A673 (cell line): Measurements from ENCODE around the gene TTLL7. TPM values are rescaled to one million over a fixed set of nuclear protein-coding genes. Genes with fewer than 3 reads are reported as not detected.

Experiments used
- BruUV-seq: library from RNA; stranded (reverse); fragments of 400-500 nt; replicated peaks from 2 replicates; lab custom pipeline; 2021; lab: Mats Ljungman, UMichigan
- CTCF ChIA-PET: fragments of 300-600 bp; sonication (Branson Sonifier 250); formaldehyde crosslinking; loops from one replicate; lab custom pipeline; 2022; ENCODE audit warnings: antibody characterized with exemption; lab: Charles Lee
- POLR2A ChIA-PET: fragments of 300-600 bp; sonication (Branson Sonifier 250); formaldehyde crosslinking; loops from one replicate; lab custom pipeline; 2022; ENCODE audit warnings: antibody characterized with exemption; ENCODE audit not compliant: low non-redundant PET; lab: Charles Lee
- DNase-seq: peaks from one replicate; pipeline ENCODE4 v3.0.0-alpha.2; 2015; ENCODE audit warnings: low spot score
- H3K27ac ChIP-seq: fragments of 200-600 bp; sonication (generic); 2 replicates; pipeline ENCODE4 v1.5.1; 2016; ENCODE audit warnings: mixed run types, low read depth, mild to moderate bottlenecking, mixed read lengths, antibody characterized with exemption, low read length; ENCODE audit not compliant: poor library complexity, severe bottlenecking
- H3K27me3 ChIP-seq: fragments of 200-600 bp; sonication (generic); replicated peaks from 2 replicates; pipeline ENCODE4 v1.6.1; 2017; ENCODE audit warnings: mixed run types, low read depth, mild to moderate bottlenecking, mixed read lengths, antibody characterized with exemption, low read length; ENCODE audit not compliant: insufficient read depth, poor library complexity
- H3K36me3 ChIP-seq: fragments of 200-600 bp; sonication (generic); 2 replicates; pipeline ENCODE4 v1.6.1; 2016; ENCODE audit warnings: mixed run types, mild to moderate bottlenecking, mixed read lengths, antibody characterized with exemption, low read length; ENCODE audit not compliant: insufficient read depth, poor library complexity, severe bottlenecking
- H3K4me1 ChIP-seq: fragments of 200-600 bp; sonication (generic); 2 replicates; pipeline ENCODE4 v1.6.1; 2017; ENCODE audit warnings: mixed run types, mild to moderate bottlenecking, mixed read lengths, antibody characterized with exemption, low read length; ENCODE audit not compliant: insufficient read depth, poor library complexity, severe bottlenecking
- H3K4me3 ChIP-seq: fragments of 200-600 bp; sonication (generic); 2 replicates; pipeline ENCODE4 v1.5.1; 2016; ENCODE audit warnings: low read depth, mixed run types, mild to moderate bottlenecking, mixed read lengths, low read length; ENCODE audit not compliant: poor library complexity, severe bottlenecking
- H3K9me3 ChIP-seq: fragments of 200-600 bp; sonication (generic); 2 replicates; pipeline ENCODE4 v1.6.1; 2016; ENCODE audit warnings: mixed run types, low read depth, mild to moderate bottlenecking, mixed read lengths, antibody characterized with exemption, low read length; ENCODE audit not compliant: poor library complexity, severe bottlenecking
- EZH2 ChIP-seq: fragments of 200-600 bp; sonication (generic); IDR thresholded peaks from 2 replicates; pipeline ENCODE4 v1.6.1; 2017; ENCODE audit warnings: borderline replicate concordance, low read depth, mild to moderate bottlenecking, mixed read lengths, antibody characterized with exemption, low read length; ENCODE audit not compliant: poor library complexity, severe bottlenecking
- intact Hi-C: fragments of 100-400 bp; cut with micrococcal nuclease; formaldehyde crosslinking; loops from one replicate; pipeline ENCODE4 v1.10.0; 2022; ENCODE audit not compliant: unreplicated experiment
- total RNA-seq: library from RNA; stranded (reverse); gene quantifications from 2 replicates; pipeline ENCODE4 v1.2.3, GENCODE V29; 2021
- TF ChIP-seq, protein P1 (sequence below): fragments of 300-800, 200-600 bp; sonication (generic); conservative IDR thresholded peaks from 2 replicates; pipeline ENCODE4 v1.5.1; 2017; ENCODE audit warnings: low read depth, mild to moderate bottlenecking, antibody characterized with exemption, low read length, moderate library complexity, mixed read lengths

TTLL7 gene
- total RNA-seq, 1 experiment from 2014 or later: 34.2 TPM

DNA sequence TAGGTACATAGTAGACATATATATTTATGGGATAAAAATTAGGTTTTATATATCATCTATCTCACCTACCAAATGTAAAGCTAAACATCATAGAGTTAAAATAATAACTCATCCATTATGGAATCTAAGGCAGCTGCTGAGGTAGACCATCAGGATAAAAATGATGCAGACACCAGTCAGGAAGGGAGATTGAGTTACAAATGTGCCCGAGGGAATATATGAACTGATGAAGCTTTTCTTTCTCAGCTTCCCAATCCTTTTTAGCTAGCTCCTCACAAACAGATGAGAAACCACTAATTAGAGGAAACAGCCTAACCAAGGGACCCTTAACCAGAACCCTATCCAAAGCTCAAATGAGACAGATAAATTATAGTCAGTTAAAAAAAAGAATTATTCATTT, 20.9 kb downstream of the TTLL7 start:
- peaks cover 3% of the 10 kb centered on the region for H3K4me1 ChIP-seq
- H3K27ac ChIP-seq: no peak overlapping the region
- H3K4me3 ChIP-seq: no peak overlapping the region
- TF ChIP-seq, protein P1, sequence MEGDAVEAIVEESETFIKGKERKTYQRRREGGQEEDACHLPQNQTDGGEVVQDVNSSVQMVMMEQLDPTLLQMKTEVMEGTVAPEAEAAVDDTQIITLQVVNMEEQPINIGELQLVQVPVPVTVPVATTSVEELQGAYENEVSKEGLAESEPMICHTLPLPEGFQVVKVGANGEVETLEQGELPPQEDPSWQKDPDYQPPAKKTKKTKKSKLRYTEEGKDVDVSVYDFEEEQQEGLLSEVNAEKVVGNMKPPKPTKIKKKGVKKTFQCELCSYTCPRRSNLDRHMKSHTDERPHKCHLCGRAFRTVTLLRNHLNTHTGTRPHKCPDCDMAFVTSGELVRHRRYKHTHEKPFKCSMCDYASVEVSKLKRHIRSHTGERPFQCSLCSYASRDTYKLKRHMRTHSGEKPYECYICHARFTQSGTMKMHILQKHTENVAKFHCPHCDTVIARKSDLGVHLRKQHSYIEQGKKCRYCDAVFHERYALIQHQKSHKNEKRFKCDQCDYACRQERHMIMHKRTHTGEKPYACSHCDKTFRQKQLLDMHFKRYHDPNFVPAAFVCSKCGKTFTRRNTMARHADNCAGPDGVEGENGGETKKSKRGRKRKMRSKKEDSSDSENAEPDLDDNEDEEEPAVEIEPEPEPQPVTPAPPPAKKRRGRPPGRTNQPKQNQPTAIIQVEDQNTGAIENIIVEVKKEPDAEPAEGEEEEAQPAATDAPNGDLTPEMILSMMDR: no peak
- TF ChIP-seq EZH2: no peak
- intact Hi-C loops: no loop called here
- H3K36me3 ChIP-seq: no peaks in the 10 kb centered on the region
- DNase-seq: peak; percentile 28
- H3K27me3 ChIP-seq: no peaks in the 10 kb centered on the region
- ChIA-PET CTCF (no interaction called here), POLR2A (no interaction called here)
- no peaks in the 10 kb centered on the region for H3K9me3 ChIP-seq
- no TSS peak for BruUV-seq

- H3K9me3 ChIP-seq: no peaks in the 10 kb centered on the region
- no peak overlapping the region for H3K4me3 ChIP-seq
- no peak for DNase-seq
- peaks cover 3% of the 10 kb centered on the region for H3K4me1 ChIP-seq
- TF ChIP-seq, protein P1: no peak
- TF ChIP-seq EZH2: no peak
- POLR2A ChIA-PET: no interaction called here
- no TSS peak for BruUV-seq
- H3K27me3 ChIP-seq: no peaks in the 10 kb centered on the region
- CTCF ChIA-PET: no interaction called here
- intact Hi-C loops: no loop called here
- H3K27ac ChIP-seq: no peak overlapping the region
- no peaks in the 10 kb centered on the region for H3K36me3 ChIP-seq
Observed at GRCh38 chr1:83976920-83977319, 22.0 kb downstream of the TTLL7 start.

GRCh38 chr1:83970802-83971201, 28.1 kb downstream of the TTLL7 start:
- H3K27ac ChIP-seq: no peak overlapping the region
- H3K36me3 ChIP-seq: no peaks in the 10 kb centered on the region
- no peak for TF ChIP-seq EZH2
- TF ChIP-seq, protein P1: no peak
- H3K9me3 ChIP-seq: no peaks in the 10 kb centered on the region
- intact Hi-C loops: no loop called here
- no peak overlapping the region for H3K4me3 ChIP-seq
- no peaks in the 10 kb centered on the region for H3K27me3 ChIP-seq
- ChIA-PET CTCF (no interaction called here), POLR2A (no interaction called here)
- peak; percentile 11 for DNase-seq
- no TSS peak for BruUV-seq
- H3K4me1 ChIP-seq: no peaks in the 10 kb centered on the region
